ENCODE measurements around the gene RNF8. TPM values are rescaled to one million over a fixed set of nuclear protein-coding genes. Genes with fewer than 3 reads are reported as not detected.

The RNF8 gene
- total RNA-seq, 1 donor from 2014 or later = 18.0 TPM

GRCh38 chr6:37388578-37388977, 34.8 kb downstream of the RNF8 start:
- no peak for TF ChIP-seq CTCF (conservative IDR thresholded peaks at IDR 0.05; ENCODE audit: low read depth, low read length)
- no peak for DNase-seq (ENCODE audit: low read depth)
- H3K4me3 ChIP-seq (ENCODE audit: low read depth, low read length) = no peak overlapping the region

- H3K4me3 ChIP-seq (ENCODE audit: low read depth, low read length) = no peak overlapping the region
- no peak for TF ChIP-seq CTCF (conservative IDR thresholded peaks at IDR 0.05; ENCODE audit: low read depth, low read length)
- no peak for DNase-seq (ENCODE audit: low read depth)
Observed at GRCh38 chr6:37389857-37390256, 36.1 kb downstream of the RNF8 start.

GRCh38 chr6:37391120-37391519, 37.3 kb downstream of the RNF8 start:
- DNase-seq (ENCODE audit: low read depth) = no peak
- H3K4me3 ChIP-seq (ENCODE audit: low read depth, low read length) = no peak overlapping the region
- TF ChIP-seq CTCF (conservative IDR thresholded peaks at IDR 0.05; ENCODE audit: low read depth, low read length) = no peak

- DNase-seq (ENCODE audit: low read depth) = no peak
- TF ChIP-seq CTCF (conservative IDR thresholded peaks at IDR 0.05; ENCODE audit: low read depth, low read length) = no peak
- no peak overlapping the region for H3K4me3 ChIP-seq (ENCODE audit: low read depth, low read length)
Observed at GRCh38 chr6:37392821-37393220, 39.0 kb downstream of the RNF8 start.

GRCh38 chr6:37393381-37393929, 39.7 kb downstream of the RNF8 start:
- no peak for DNase-seq (ENCODE audit: low read depth)
- no peak for TF ChIP-seq CTCF (conservative IDR thresholded peaks at IDR 0.05; ENCODE audit: low read depth, low read length)
- H3K4me3 ChIP-seq (ENCODE audit: low read depth, low read length) = no peak overlapping the region

- DNase-seq (ENCODE audit: low read depth) = no peak
- no peak overlapping the region for H3K4me3 ChIP-seq (ENCODE audit: low read depth, low read length)
- TF ChIP-seq CTCF (conservative IDR thresholded peaks at IDR 0.05; ENCODE audit: low read depth, low read length) = no peak
Observed at GRCh38 chr6:37396571-37397180, 42.9 kb downstream of the RNF8 start.

- H3K4me3 ChIP-seq (ENCODE audit: low read depth, low read length) = no peak overlapping the region
- no peak for DNase-seq (ENCODE audit: low read depth)
- TF ChIP-seq CTCF (conservative IDR thresholded peaks at IDR 0.05; ENCODE audit: low read depth, low read length) = no peak
Observed at GRCh38 chr6:37399131-37399530, 45.3 kb downstream of the RNF8 start.
